Lung (tissue), 12 donors: ENCODE results near the gene ADAMTS12. TPM values are rescaled to one million over a fixed set of nuclear protein-coding genes. Genes with fewer than 3 reads are reported as not detected.

ENCODE experiments used
- ATAC-seq: fragments of 200-7000 bp; cut with Tn5 transposase; one replicate; pipeline ENCODE4 v1.9.1; 2020; ENCODE audit warnings: moderate number of reproducible peaks; ENCODE audit not compliant: insufficient read depth, low FRiP score
- DNase-seq, 3 donors: peaks; one replicate each; pipeline ENCODE4 v3.0.0-alpha.2; 2013 to 2017
- H3K27ac ChIP-seq, 2 donors: one replicate each; pipeline ENCODE4 v1.5.1; 2013; ENCODE audit warnings: mild to moderate bottlenecking in 2 of 2, moderate library complexity in 2 of 2, control low read depth in 1 of 2, inconsistent platforms in 1 of 2, low read depth in 1 of 2, low read length in 1 of 2
- H3K27me3 ChIP-seq, 3 donors: one replicate each; pipeline ENCODE4 v1.5.1; 2013; ENCODE audit warnings: low read length in 2 of 3; ENCODE audit not compliant: control insufficient read depth in 3 of 3, insufficient read depth in 3 of 3
- H3K36me3 ChIP-seq, 4 donors: one replicate each; pipeline ENCODE4 v1.5.1; 2013; ENCODE audit warnings: low read length in 4 of 4, mild to moderate bottlenecking in 1 of 4, moderate library complexity in 1 of 4; ENCODE audit not compliant: control insufficient read depth in 4 of 4, insufficient read depth in 4 of 4
- H3K4me1 ChIP-seq, 5 donors: one replicate each; pipeline ENCODE4 v1.5.1; 2013; ENCODE audit warnings: low read length in 5 of 5, mild to moderate bottlenecking in 2 of 5, moderate library complexity in 1 of 5; ENCODE audit not compliant: control insufficient read depth in 5 of 5, insufficient read depth in 5 of 5
- H3K4me3 ChIP-seq: one replicate; pipeline ENCODE4 v1.5.1; 2013; ENCODE audit warnings: mild to moderate bottlenecking, control low read depth, moderate library complexity
- H3K9ac ChIP-seq, 2 donors: one replicate each; pipeline ENCODE4 v1.5.1; 2013; ENCODE audit warnings: low read length in 2 of 2, control low read depth in 1 of 2; ENCODE audit not compliant: insufficient read depth in 1 of 2
- H3K9me3 ChIP-seq, 4 donors: one replicate each; pipeline ENCODE4 v1.5.1; 2013; ENCODE audit warnings: low read length in 3 of 4, mild to moderate bottlenecking in 1 of 4, moderate library complexity in 1 of 4; ENCODE audit not compliant: control insufficient read depth in 4 of 4, insufficient read depth in 3 of 4
- WGBS, 2 donors: extraction: QIAGEN DNeasy Blood & Tissue Kit; methylation state at CpG; one replicate each; pipeline ENCODE4 v1.1.7; 2013; 5-methylcytosine and 5-hydroxymethylcytosine counted together
- polyA plus RNA-seq, 2 donors: library from polyadenylated mRNA; stranded (reverse); fragments of 200-250 nt; gene quantifications; one replicate each; pipeline ENCODE4 v1.2.1, GENCODE V29; 2013
- total RNA-seq, 2 donors: library from RNA; depleted of rRNA in 1 of 2; stranded (reverse); fragments of >200 nt in 1 of 2; gene quantifications; one replicate each; pipeline ENCODE4 v1.2.1, GENCODE V29; 2014 to 2021
- TF ChIP-seq, protein P1 (sequence below): IDR thresholded peaks from 2 replicates; pipeline ENCODE4 v1.5.1; 2012; ENCODE audit warnings: mild to moderate bottlenecking; ENCODE audit errors: control extremely low read depth, extremely low read depth
- donor health status: control.
- donor health status: control.
- donor health status: Bipolar disorder and iron deficiency.
- donor health status: healthy.
- donor health status: DM: yes; HTN: yes; CAD: no.

Gene ADAMTS12
- total and polyA plus RNA-seq, 4 donors = 1.3 to 55.1 (median 4.3) TPM

- ATAC-seq = no peak
Observed at GRCh38 chr5:33738967-33739366, 152.8 kb downstream of the ADAMTS12 start.

GRCh38 chr5:33738097-33738496 lies 153.7 kb downstream of the ADAMTS12 start:
- H3K27me3 ChIP-seq = no peaks in the 10 kb centered on the region
- H3K9me3 ChIP-seq = peaks cover 0 to 3% (median 0%) of the 10 kb centered on the region in 4 donors
- DNase-seq (no peak), ATAC-seq (no peak)
- H3K36me3 ChIP-seq = peaks cover 0 to 8% (median 0%) of the 10 kb centered on the region in 4 donors
- H3K9ac ChIP-seq = no peak overlapping the region
- no peak overlapping the region for H3K4me3 ChIP-seq
- peaks cover 0 to 45% (median 26%) of the 10 kb centered on the region in 5 donors for H3K4me1 ChIP-seq
- H3K27ac ChIP-seq = no peak overlapping the region
- TF ChIP-seq, protein P1, sequence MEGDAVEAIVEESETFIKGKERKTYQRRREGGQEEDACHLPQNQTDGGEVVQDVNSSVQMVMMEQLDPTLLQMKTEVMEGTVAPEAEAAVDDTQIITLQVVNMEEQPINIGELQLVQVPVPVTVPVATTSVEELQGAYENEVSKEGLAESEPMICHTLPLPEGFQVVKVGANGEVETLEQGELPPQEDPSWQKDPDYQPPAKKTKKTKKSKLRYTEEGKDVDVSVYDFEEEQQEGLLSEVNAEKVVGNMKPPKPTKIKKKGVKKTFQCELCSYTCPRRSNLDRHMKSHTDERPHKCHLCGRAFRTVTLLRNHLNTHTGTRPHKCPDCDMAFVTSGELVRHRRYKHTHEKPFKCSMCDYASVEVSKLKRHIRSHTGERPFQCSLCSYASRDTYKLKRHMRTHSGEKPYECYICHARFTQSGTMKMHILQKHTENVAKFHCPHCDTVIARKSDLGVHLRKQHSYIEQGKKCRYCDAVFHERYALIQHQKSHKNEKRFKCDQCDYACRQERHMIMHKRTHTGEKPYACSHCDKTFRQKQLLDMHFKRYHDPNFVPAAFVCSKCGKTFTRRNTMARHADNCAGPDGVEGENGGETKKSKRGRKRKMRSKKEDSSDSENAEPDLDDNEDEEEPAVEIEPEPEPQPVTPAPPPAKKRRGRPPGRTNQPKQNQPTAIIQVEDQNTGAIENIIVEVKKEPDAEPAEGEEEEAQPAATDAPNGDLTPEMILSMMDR = no peak
- 80 to 91% methylated on average over 3 of the region's 3 CpGs for WGBS, 2 donors

More at GRCh38 chr5:33738967-33739366, 152.8 kb downstream of the ADAMTS12 start:
- Histone ChIP-seq H3K36me3 (peaks cover 0 to 8% (median 0%) of the 10 kb centered on the region in 4 donors), H3K27ac (no peak overlapping the region), H3K4me1 (peaks cover 0 to 48% (median 26%) of the 10 kb centered on the region in 5 donors), H3K27me3 (no peaks in the 10 kb centered on the region), H3K9ac (no peak overlapping the region), H3K4me3 (no peak overlapping the region), H3K9me3 (peaks cover 0 to 3% (median 0%) of the 10 kb centered on the region in 4 donors)
- 85 to 89% methylated on average over 6 of the region's 6 CpGs for WGBS, 2 donors
- TF ChIP-seq, protein P1 = no peak
- DNase-seq = no peak

GRCh38 chr5:33737697-33738096 lies 154.1 kb downstream of the ADAMTS12 start:
- no peak for ATAC-seq

More at GRCh38 chr5:33737697-33738096, 154.1 kb downstream of the ADAMTS12 start:
- Histone ChIP-seq H3K4me3 (no peak overlapping the region), H3K36me3 (peaks cover 0 to 8% (median 0%) of the 10 kb centered on the region in 4 donors), H3K9ac (no peak overlapping the region), H3K9me3 (peaks cover 0 to 3% (median 0%) of the 10 kb centered on the region in 4 donors), H3K27me3 (no peaks in the 10 kb centered on the region), H3K4me1 (peaks cover 0 to 41% (median 23%) of the 10 kb centered on the region in 5 donors), H3K27ac (no peak overlapping the region)
- TF ChIP-seq, protein P1 = no peak
- WGBS, 2 donors = 77 to 81% methylated on average over 2 of the region's 2 CpGs
- no peak for DNase-seq
